Activated B cell treated with CpG ODN at 0.5 μM for 24 hours (primary cell): ENCODE measurements around the gene KLHL7. TPM values are rescaled to one million over a fixed set of nuclear protein-coding genes. Genes with fewer than 3 reads are reported as not detected.

ENCODE experiments used
- ATAC-seq: fragments of 200-7000 bp; cut with Tn5 transposase; one replicate; pipeline ENCODE4 v1.10.0; 2021; ENCODE audit warnings: low read depth, mild to moderate bottlenecking, moderate library complexity
- CTCF ChIA-PET: fragments of 350-600 bp; sonication (Branson Sonifier 250); formaldehyde crosslinking; loops from one replicate; lab custom pipeline; 2021; ENCODE audit warnings: antibody characterized with exemption; lab: Charles Lee
- POLR2A ChIA-PET: fragments of 350-600 bp; sonication (Branson Sonifier 250); formaldehyde crosslinking; loops from one replicate; lab custom pipeline; 2021; ENCODE audit warnings: antibody characterized with exemption; lab: Charles Lee
- DNase-seq: peaks from one replicate; pipeline ENCODE4 v3.0.0; 2022
- H3K27ac Mint-ChIP-seq: one replicate; pipeline ENCODE4 v1.8.0; 2020; ENCODE audit warnings: mixed read lengths
- H3K27me3 Mint-ChIP-seq: one replicate; pipeline ENCODE4 v1.8.0; 2021; ENCODE audit warnings: mixed read lengths
- H3K36me3 Mint-ChIP-seq: one replicate; pipeline ENCODE4 v1.8.0; 2021; ENCODE audit warnings: low read depth, mixed read lengths
- H3K4me1 Mint-ChIP-seq: one replicate; pipeline ENCODE4 v1.8.0; 2021; ENCODE audit warnings: mixed read lengths
- H3K4me3 Mint-ChIP-seq: one replicate; pipeline ENCODE4 v1.8.0; 2020; ENCODE audit warnings: mild to moderate bottlenecking, mixed read lengths
- H3K9me3 Mint-ChIP-seq: one replicate; pipeline ENCODE4 v1.8.0; 2020; ENCODE audit warnings: mixed read lengths
- CTCF ChIP-seq: fragments of 200-600 bp; IDR thresholded peaks from one replicate; pipeline ENCODE4 v1.8.0; 2022; ENCODE audit warnings: antibody characterized with exemption, mild to moderate bottlenecking
- intact Hi-C: fragments of 100-400 bp; cut with micrococcal nuclease; formaldehyde crosslinking; loops from one replicate; pipeline ENCODE4 v1.15.1; 2024
- total RNA-seq: library from RNA; stranded (reverse); gene quantifications from 2 replicates; pipeline ENCODE4 v1.2.3, GENCODE V29; 2022

Gene KLHL7
- total RNA-seq, 1 donor from 2014 or later: 13.4 TPM

- ChIA-PET POLR2A (interaction anchor here (1.1 kb wide), 1 partner anchor 8 kb away, joined by 5 read pairs; the partner anchor contains the start of gene KLHL7), CTCF (interaction anchor here (1.0 to 2.9 kb wide), 3 partner anchors 11 to 43 kb away, joined by 3 to 12 read pairs (median 4); no protein-coding TSS in a partner anchor)
- no peaks in the 10 kb centered on the region for H3K4me1 Mint-ChIP-seq
- peaks cover 8% of the 10 kb centered on the region for H3K9me3 Mint-ChIP-seq
- ATAC-seq (no peak), DNase-seq (no peak)
- H3K4me3 Mint-ChIP-seq: no peak overlapping the region
- H3K27me3 Mint-ChIP-seq: no peaks in the 10 kb centered on the region
- no peak for TF ChIP-seq CTCF
- no peaks in the 10 kb centered on the region for H3K36me3 Mint-ChIP-seq
- intact Hi-C loops: no loop called here
- H3K27ac Mint-ChIP-seq: no peak overlapping the region
These were observed 7.6 kb upstream of the KLHL7 start for GRCh38 chr7:23098029-23098428.

- no peak overlapping the region for H3K4me3 Mint-ChIP-seq
- no peak for DNase-seq
- TF ChIP-seq CTCF: no peak
- intact Hi-C loops: no loop called here
- H3K9me3 Mint-ChIP-seq: peaks cover 8% of the 10 kb centered on the region
- POLR2A ChIA-PET: no interaction called here
- H3K36me3 Mint-ChIP-seq: no peaks in the 10 kb centered on the region
- no peak overlapping the region for H3K27ac Mint-ChIP-seq
- no peak for ATAC-seq
- H3K4me1 Mint-ChIP-seq: no peaks in the 10 kb centered on the region
- no peaks in the 10 kb centered on the region for H3K27me3 Mint-ChIP-seq
- CTCF ChIA-PET: interaction anchor here (1.4 to 2.9 kb wide), 2 partner anchors 12 to 43 kb away, joined by 3 to 12 read pairs; no protein-coding TSS in a partner anchor
These were observed 7.1 kb upstream of the KLHL7 start for GRCh38 chr7:23098460-23098859.

GRCh38 chr7:23100697-23101096 is 4.9 kb upstream of the KLHL7 start:
- intact Hi-C loops: loop anchor here (10.0 kb wide), 1 partner anchor 1156 kb away; the partner anchor contains the start of gene CDCA7L
- H3K9me3 Mint-ChIP-seq: peaks cover 3% of the 10 kb centered on the region
- DNase-seq (no peak), ATAC-seq (no peak)
- ChIA-PET CTCF (no interaction called here), POLR2A (no interaction called here)
- peaks cover 3% of the 10 kb centered on the region for H3K36me3 Mint-ChIP-seq
- peaks cover 7% of the 10 kb centered on the region for H3K4me1 Mint-ChIP-seq
- no peaks in the 10 kb centered on the region for H3K27me3 Mint-ChIP-seq
- TF ChIP-seq CTCF: no peak
- no peak overlapping the region for H3K27ac Mint-ChIP-seq
- H3K4me3 Mint-ChIP-seq: no peak overlapping the region

GRCh38 chr7:23105086-23105643 is 420 bp upstream of the KLHL7 start:
- Mint-ChIP-seq H3K4me1 (peaks cover 32% of the 10 kb centered on the region), H3K9me3 (no peaks in the 10 kb centered on the region), H3K27me3 (no peaks in the 10 kb centered on the region), H3K4me3 (peak overlapping the region; percentile 94), H3K36me3 (peaks cover 5% of the 10 kb centered on the region), H3K27ac (peak overlapping the region; percentile 97)
- ChIA-PET CTCF (no interaction called here), POLR2A (interaction anchor here (0.6 to 3.2 kb wide), 4 partner anchors 8 to 1546 kb away, joined by 3 to 58 read pairs (median 5); partner anchors contain the start of gene NUP42)
- intact Hi-C loops: loop anchor here (1.0 to 10.0 kb wide), 10 partner anchors 76 to 1678 kb away; partner anchors contain the start of genes CCDC126, CDCA7L, HYCC1 and IGF2BP3
- no peak for DNase-seq
- ATAC-seq: peak; percentile 19
- TF ChIP-seq CTCF: no peak
